ENCODE data around the gene EZH1. TPM values are rescaled to one million over a fixed set of nuclear protein-coding genes. Genes with fewer than 3 reads are reported as not detected.

EZH1 gene
- total RNA-seq, 2 donors from 2014 or later: 32.2 to 33.5 TPM

DNA sequence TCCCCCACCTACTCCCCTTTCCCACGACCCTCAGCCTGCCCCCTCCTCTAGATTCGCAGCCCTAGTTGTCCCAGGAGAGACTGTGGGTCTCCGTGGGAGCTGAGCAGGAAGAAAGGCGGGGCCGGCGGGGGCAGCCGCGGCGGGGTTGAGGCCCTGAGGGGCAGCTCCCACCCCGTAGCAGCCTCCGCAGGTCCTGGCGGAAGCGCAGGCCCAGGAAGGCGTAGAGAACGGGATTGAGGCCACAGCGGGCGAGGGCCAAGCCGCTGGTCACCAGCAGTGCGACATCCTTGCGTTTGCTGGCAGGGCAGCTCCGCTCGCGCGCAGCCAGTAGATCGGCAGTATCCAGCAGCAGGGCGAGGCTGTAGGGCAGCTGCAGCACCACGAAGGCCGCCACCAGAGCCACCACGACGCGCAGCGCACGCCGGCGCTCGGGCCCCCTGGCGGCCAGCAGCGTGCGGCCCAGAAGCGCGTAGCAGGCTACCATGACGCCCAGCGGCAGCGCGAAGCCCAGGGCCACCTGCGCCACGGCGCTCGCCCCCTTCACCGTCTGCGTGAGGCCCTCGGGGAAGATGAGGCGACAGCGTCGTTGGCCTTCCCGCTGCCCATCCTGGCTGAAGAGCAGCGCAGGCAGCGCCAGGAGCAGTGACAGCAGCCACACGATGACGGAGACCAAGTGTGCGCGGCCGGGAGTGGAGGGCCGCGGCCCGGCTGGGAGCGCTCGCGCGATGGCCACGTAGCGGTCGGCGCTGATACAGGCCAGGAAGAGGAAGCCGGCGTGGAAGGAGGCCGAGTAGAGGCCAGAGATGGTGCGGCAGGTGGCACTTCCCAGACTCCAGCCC, 65.1 kb downstream of the EZH1 start:
- DNase-seq (ENCODE audit: low spot score): peak; percentile 85
- peaks cover 38 to 39% of the 10 kb centered on the region in 2 donors for H3K27me3 Mint-ChIP-seq

DNA sequence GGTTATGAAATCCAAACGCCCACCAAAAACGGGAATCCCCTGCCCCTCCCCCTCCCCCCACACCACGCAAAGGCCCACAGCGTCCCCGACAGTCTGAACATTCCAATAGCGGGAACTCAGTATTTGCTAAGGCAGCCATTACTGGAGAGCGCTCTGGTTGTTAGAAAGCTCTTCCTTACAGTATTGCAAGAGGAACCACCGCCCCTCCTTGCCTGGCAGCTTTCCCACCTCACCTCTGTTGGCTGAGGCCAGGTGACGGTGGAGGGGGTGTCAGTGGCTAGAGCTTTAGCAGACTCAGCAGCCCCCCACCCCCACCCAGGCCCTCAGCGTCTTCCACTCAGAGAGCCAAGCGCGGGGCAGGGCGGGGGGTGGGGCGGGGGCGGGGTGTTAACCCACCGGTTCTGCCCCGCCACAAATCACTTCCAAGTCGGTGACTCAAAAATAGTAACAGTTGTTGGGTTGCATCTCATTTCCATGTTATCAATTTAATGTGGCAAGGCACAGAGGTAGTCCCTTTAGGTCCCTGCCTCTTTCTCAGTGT, 65.8 kb downstream of the EZH1 start:
- DNase-seq (ENCODE audit: low spot score): no peak
- Mint-ChIP-seq H3K27ac (peak overlapping the region in 1 of 2 donors; percentile 31), H3K27me3 (peaks cover 33 to 39% of the 10 kb centered on the region in 2 donors), H3K4me3 (peak overlapping the region; percentile 92), H3K4me1 (ENCODE audit: low read depth in 2 of 2) (peaks cover 44 to 46% of the 10 kb centered on the region in 2 donors), H3K9me3 (no peaks in the 10 kb centered on the region), H3K36me3 (no peaks in the 10 kb centered on the region)
- no peak for ATAC-seq

More for the DNA sequence above, 65.1 kb downstream of the EZH1 start:
- Mint-ChIP-seq H3K36me3 (no peaks in the 10 kb centered on the region), H3K4me3 (peak overlapping the region; percentile 71), H3K4me1 (ENCODE audit: low read depth in 2 of 2) (peaks cover 40 to 44% of the 10 kb centered on the region in 2 donors), H3K9me3 (no peaks in the 10 kb centered on the region), H3K27ac (peak overlapping the region in 1 of 2 donors; percentile 31)
- peak; percentile 68 to 72 for ATAC-seq

GRCh38 chr17:42677921-42678781, 66.7 kb downstream of the EZH1 start:
- H3K27ac Mint-ChIP-seq: peak overlapping the region in 1 of 2 donors; percentile 76
- H3K9me3 Mint-ChIP-seq: no peaks in the 10 kb centered on the region
- peaks cover 27 to 32% of the 10 kb centered on the region in 2 donors for H3K27me3 Mint-ChIP-seq
- ATAC-seq (peak; percentile 51 to 62), DNase-seq (ENCODE audit: low spot score) (peak; percentile 88)
- peak overlapping the region; percentile 92 for H3K4me3 Mint-ChIP-seq
- no peaks in the 10 kb centered on the region for H3K36me3 Mint-ChIP-seq
- H3K4me1 Mint-ChIP-seq (ENCODE audit: low read depth in 2 of 2): peaks cover 40 to 44% of the 10 kb centered on the region in 2 donors

- Mint-ChIP-seq H3K4me3 (peak overlapping the region; percentile 92), H3K27me3 (peaks cover 18 to 26% of the 10 kb centered on the region in 2 donors), H3K9me3 (no peaks in the 10 kb centered on the region), H3K4me1 (ENCODE audit: low read depth in 2 of 2) (peaks cover 33 to 36% of the 10 kb centered on the region in 2 donors), H3K36me3 (no peaks in the 10 kb centered on the region), H3K27ac (peak overlapping the region; percentile 60 to 76)
- peak; percentile 87 to 92 for ATAC-seq
- peak; percentile 97 for DNase-seq (ENCODE audit: low spot score)
These were observed 67.6 kb downstream of the EZH1 start for GRCh38 chr17:42677012-42677857.

GRCh38 chr17:42676424-42677011, 68.3 kb downstream of the EZH1 start, which contains the start of gene PLEKHH3:
TSS of gene PLEKHH3 (minus strand) at chr17:42676994. CDS start at chr17:42676563, 431 bp downstream.
- Mint-ChIP-seq H3K4me3 (peak within 1 kb of the TSS; percentile 92), H3K27ac (peak within 1 kb of the TSS; percentile 60 to 76), H3K9me3 (no peaks in the 10 kb centered on the region), H3K36me3 (no peaks in the 10 kb centered on the region), H3K27me3 (peaks cover 16 to 21% of the 10 kb centered on the region in 2 donors), H3K4me1 (ENCODE audit: low read depth in 2 of 2) (peaks cover 29 to 33% of the 10 kb centered on the region in 2 donors)
- DNase-seq (ENCODE audit: low spot score) (no peak), ATAC-seq (no peak)

GRCh38 chr17:42675965-42676423, 68.8 kb downstream of the EZH1 start:
- Mint-ChIP-seq H3K27me3 (peaks cover 17 to 19% of the 10 kb centered on the region in 2 donors), H3K27ac (no peak overlapping the region), H3K4me3 (peak overlapping the region; percentile 92), H3K9me3 (no peaks in the 10 kb centered on the region), H3K4me1 (ENCODE audit: low read depth in 2 of 2) (peaks cover 29 to 32% of the 10 kb centered on the region in 2 donors), H3K36me3 (no peaks in the 10 kb centered on the region)
- DNase-seq (ENCODE audit: low spot score): no peak
- ATAC-seq: no peak

DNA sequence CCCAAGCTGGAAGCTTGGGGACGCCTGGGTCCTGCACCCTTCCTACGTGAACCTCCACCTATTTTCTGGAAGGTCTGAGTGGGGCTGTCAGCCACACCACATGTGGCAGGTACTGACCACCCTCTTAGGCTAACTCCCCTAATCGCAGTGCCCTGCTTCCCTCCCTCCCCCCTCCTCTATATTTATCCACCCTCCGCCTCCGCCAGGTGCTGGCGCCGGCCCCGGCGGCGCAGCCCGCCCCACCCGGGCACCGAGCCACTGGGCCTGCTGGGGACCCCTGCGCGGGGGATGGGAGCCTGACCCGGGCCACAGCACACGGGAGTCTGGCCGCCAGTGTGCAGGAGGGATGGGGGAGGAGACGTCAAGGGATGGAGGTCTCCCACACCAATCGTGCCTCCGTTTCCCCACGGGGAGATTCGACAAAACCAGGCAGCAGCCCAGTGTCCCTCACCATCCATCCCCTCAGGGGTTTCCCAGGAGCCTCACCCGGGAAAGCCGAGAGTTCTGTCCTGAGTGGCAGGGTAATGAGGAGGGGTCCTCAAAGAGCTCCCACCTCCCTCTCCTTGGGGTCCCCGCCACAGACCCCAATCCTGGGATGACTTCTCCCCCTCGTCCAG, 69.4 kb downstream of the EZH1 start:
- no peak for ATAC-seq
- H3K4me1 Mint-ChIP-seq (ENCODE audit: low read depth in 2 of 2): peaks cover 29% of the 10 kb centered on the region in 2 donors
- H3K9me3 Mint-ChIP-seq: no peaks in the 10 kb centered on the region
- H3K36me3 Mint-ChIP-seq: no peaks in the 10 kb centered on the region
- no peak overlapping the region for H3K27ac Mint-ChIP-seq
- peak overlapping the region; percentile 92 for H3K4me3 Mint-ChIP-seq
- DNase-seq (ENCODE audit: low spot score): no peak
- H3K27me3 Mint-ChIP-seq: peaks cover 17% of the 10 kb centered on the region in 2 donors

GRCh38 chr17:42674755-42675347, 70.0 kb downstream of the EZH1 start:
- Mint-ChIP-seq H3K36me3 (no peaks in the 10 kb centered on the region), H3K4me1 (ENCODE audit: low read depth in 2 of 2) (peaks cover 26 to 30% of the 10 kb centered on the region in 2 donors), H3K27me3 (peaks cover 17 to 18% of the 10 kb centered on the region in 2 donors), H3K27ac (no peak overlapping the region), H3K4me3 (peak overlapping the region; percentile 39), H3K9me3 (no peaks in the 10 kb centered on the region)
- DNase-seq (ENCODE audit: low spot score): no peak
- no peak for ATAC-seq

DNA sequence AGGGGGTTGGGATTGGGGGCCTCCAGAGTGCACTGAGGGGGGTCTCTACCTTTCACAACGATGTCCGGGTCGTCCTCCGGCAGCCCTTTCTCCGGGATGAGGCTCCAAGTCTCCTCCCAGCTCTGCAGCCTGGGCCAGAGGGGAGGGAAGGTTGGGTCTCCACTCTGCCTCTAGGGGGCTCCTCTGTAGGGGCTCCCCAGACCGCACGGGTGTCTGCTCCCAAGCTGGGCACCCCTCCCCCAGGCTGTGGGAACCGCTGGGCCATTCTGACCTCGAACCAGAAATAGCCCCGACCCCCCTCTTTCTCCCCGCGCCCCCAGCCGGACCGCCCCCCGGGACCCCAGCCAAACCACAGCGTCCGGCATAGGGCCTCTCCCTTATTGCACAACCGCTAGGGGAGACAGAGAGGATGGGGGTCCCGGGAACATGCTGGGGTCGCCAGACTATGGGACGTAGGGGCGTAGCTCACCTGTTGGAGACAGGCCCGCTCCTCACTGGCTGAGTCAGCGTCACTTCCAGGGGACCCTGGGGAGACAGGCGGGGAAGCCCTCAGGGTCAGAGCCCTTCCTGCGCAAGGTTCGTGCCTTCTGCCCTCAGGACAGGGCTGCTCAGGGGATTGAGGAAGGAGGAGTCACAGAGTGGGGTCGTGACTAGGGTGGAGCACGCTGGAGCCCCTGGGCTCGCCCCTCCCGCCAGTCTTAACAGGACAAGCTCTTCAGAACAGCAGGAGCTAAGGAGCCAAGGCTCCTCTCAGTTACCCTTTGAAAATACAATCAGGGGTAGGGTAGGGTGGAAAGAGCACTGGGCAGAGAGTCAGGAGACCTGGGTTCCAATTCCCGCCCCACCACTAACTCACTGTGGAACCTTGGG, 70.7 kb downstream of the EZH1 start:
- H3K9me3 Mint-ChIP-seq: no peaks in the 10 kb centered on the region
- ATAC-seq (no peak), DNase-seq (ENCODE audit: low spot score) (no peak)
- H3K27me3 Mint-ChIP-seq: peaks cover 20 to 23% of the 10 kb centered on the region in 2 donors
- peaks cover 26% of the 10 kb centered on the region in 2 donors for H3K4me1 Mint-ChIP-seq (ENCODE audit: low read depth in 2 of 2)
- no peak overlapping the region for H3K27ac Mint-ChIP-seq
- H3K4me3 Mint-ChIP-seq: peak overlapping the region; percentile 39
- no peaks in the 10 kb centered on the region for H3K36me3 Mint-ChIP-seq

- ATAC-seq: no peak
- H3K4me1 Mint-ChIP-seq (ENCODE audit: low read depth in 2 of 2): peaks cover 23 to 29% of the 10 kb centered on the region in 2 donors
- DNase-seq (ENCODE audit: low spot score): no peak
- H3K4me3 Mint-ChIP-seq: no peak overlapping the region
- peaks cover 23 to 26% of the 10 kb centered on the region in 2 donors for H3K27me3 Mint-ChIP-seq
- no peaks in the 10 kb centered on the region for H3K9me3 Mint-ChIP-seq
- no peak overlapping the region for H3K27ac Mint-ChIP-seq
- no peaks in the 10 kb centered on the region for H3K36me3 Mint-ChIP-seq
These were observed 71.5 kb downstream of the EZH1 start for GRCh38 chr17:42673266-42673884.

GRCh38 chr17:42672038-42672437, 72.8 kb downstream of the EZH1 start:
- Mint-ChIP-seq H3K27me3 (peaks cover 20 to 25% of the 10 kb centered on the region in 2 donors), H3K4me1 (ENCODE audit: low read depth in 2 of 2) (peaks cover 18 to 19% of the 10 kb centered on the region in 2 donors), H3K27ac (no peak overlapping the region), H3K4me3 (no peak overlapping the region), H3K36me3 (no peaks in the 10 kb centered on the region), H3K9me3 (no peaks in the 10 kb centered on the region)
- no peak for ATAC-seq
- DNase-seq (ENCODE audit: low spot score): no peak
